HG02610 (cell line): ENCODE measurements around the gene CPA5.
A peak's percentile ranks its signal among the peaks of the same experiment; 100 is the strongest.

Experiments used
- ATAC-seq: cut with Tn5 transposase; IDR thresholded peaks from one replicate; pipeline ENCODE4 v1.9.1; 2021; ENCODE audit warnings: mild to moderate bottlenecking, moderate library complexity; ENCODE audit not compliant: unreplicated experiment

CPA5 gene

GRCh38 chr7:130329681-130330080, 14.9 kb upstream of the CPA5 start:
- no peak for ATAC-seq

GRCh38 chr7:130332259-130333053, 12.2 kb upstream of the CPA5 start:
- no peak for ATAC-seq

- ATAC-seq: no peak
These were observed 10.8 kb upstream of the CPA5 start for GRCh38 chr7:130333832-130334231.

- ATAC-seq: no peak
These were observed 10.3 kb upstream of the CPA5 start for GRCh38 chr7:130334274-130334673.

- no peak for ATAC-seq
These were observed 7.1 kb upstream of the CPA5 start for GRCh38 chr7:130337410-130337971.

GRCh38 chr7:130338233-130338632, 6.4 kb upstream of the CPA5 start:
- ATAC-seq: no peak

- no peak for ATAC-seq
These were observed 2.7 kb upstream of the CPA5 start for GRCh38 chr7:130341882-130342281.

- ATAC-seq: no peak
These were observed 1.8 kb upstream of the CPA5 start for GRCh38 chr7:130342701-130343380.

GRCh38 chr7:130345136-130345535, 520 bp downstream of the CPA5 start:
- ATAC-seq: no peak

- no peak for ATAC-seq
These were observed 1.1 kb downstream of the CPA5 start for GRCh38 chr7:130345725-130346124.

- no peak for ATAC-seq
These were observed 1.7 kb downstream of the CPA5 start for GRCh38 chr7:130346177-130346905.

- no peak for ATAC-seq
These were observed 2.3 kb downstream of the CPA5 start for GRCh38 chr7:130346941-130347340.

GRCh38 chr7:130349911-130350782, 5.5 kb downstream of the CPA5 start:
- ATAC-seq: no peak

GRCh38 chr7:130350945-130351790, 6.6 kb downstream of the CPA5 start:
- ATAC-seq: peak; percentile 76

GRCh38 chr7:130351791-130352090, 7.1 kb downstream of the CPA5 start:
- no peak for ATAC-seq

GRCh38 chr7:130352194-130353074, 7.8 kb downstream of the CPA5 start:
- ATAC-seq: no peak

- ATAC-seq: no peak
These were observed 8.6 kb downstream of the CPA5 start for GRCh38 chr7:130353196-130353595.

GRCh38 chr7:130356121-130356875, 11.7 kb downstream of the CPA5 start:
- no peak for ATAC-seq
